GM06990 (cell line): ENCODE measurements around the gene TEX53.

Experiments used
- DNase-seq: peaks from one replicate; pipeline ENCODE4 v3.0.0-alpha.2; 2011; ENCODE audit not compliant: insufficient read length; ENCODE audit errors: extremely low read depth
- H3K27me3 ChIP-seq: replicated peaks from 2 replicates; pipeline ENCODE4 v1.6.0; 2011; ENCODE audit warnings: low read length; ENCODE audit not compliant: control insufficient read depth, insufficient read depth
- H3K36me3 ChIP-seq: 2 replicates; pipeline ENCODE4 v1.5.1; 2011; ENCODE audit warnings: low read length; ENCODE audit not compliant: control insufficient read depth, insufficient read depth
- H3K4me3 ChIP-seq: replicated peaks from 2 replicates; pipeline ENCODE4 v1.5.1; 2011; ENCODE audit warnings: low read depth, mild to moderate bottlenecking, control low read depth, low read length
- TF ChIP-seq, protein P1 (sequence below): IDR thresholded peaks from 2 replicates; pipeline ENCODE4 v1.5.1; 2011; ENCODE audit warnings: low read length, control low read depth, mild to moderate bottlenecking, inconsistent platforms; ENCODE audit not compliant: insufficient read depth, poor library complexity, severe bottlenecking

TEX53 gene

GRCh38 chr9:114671605-114672004 is 14.0 kb upstream of the TEX53 start:
- TF ChIP-seq, protein P1, sequence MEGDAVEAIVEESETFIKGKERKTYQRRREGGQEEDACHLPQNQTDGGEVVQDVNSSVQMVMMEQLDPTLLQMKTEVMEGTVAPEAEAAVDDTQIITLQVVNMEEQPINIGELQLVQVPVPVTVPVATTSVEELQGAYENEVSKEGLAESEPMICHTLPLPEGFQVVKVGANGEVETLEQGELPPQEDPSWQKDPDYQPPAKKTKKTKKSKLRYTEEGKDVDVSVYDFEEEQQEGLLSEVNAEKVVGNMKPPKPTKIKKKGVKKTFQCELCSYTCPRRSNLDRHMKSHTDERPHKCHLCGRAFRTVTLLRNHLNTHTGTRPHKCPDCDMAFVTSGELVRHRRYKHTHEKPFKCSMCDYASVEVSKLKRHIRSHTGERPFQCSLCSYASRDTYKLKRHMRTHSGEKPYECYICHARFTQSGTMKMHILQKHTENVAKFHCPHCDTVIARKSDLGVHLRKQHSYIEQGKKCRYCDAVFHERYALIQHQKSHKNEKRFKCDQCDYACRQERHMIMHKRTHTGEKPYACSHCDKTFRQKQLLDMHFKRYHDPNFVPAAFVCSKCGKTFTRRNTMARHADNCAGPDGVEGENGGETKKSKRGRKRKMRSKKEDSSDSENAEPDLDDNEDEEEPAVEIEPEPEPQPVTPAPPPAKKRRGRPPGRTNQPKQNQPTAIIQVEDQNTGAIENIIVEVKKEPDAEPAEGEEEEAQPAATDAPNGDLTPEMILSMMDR: no peak
- Histone ChIP-seq H3K4me3 (no peak overlapping the region), H3K36me3 (no peaks in the 10 kb centered on the region), H3K27me3 (no peaks in the 10 kb centered on the region; the same call in 1 of the 2 replicates)
- DNase-seq: no peak

GRCh38 chr9:114669961-114670360 is 12.4 kb upstream of the TEX53 start:
- H3K36me3 ChIP-seq: no peaks in the 10 kb centered on the region
- TF ChIP-seq, protein P1: no peak
- no peaks in the 10 kb centered on the region; the same call in 1 of the 2 replicates for H3K27me3 ChIP-seq
- H3K4me3 ChIP-seq: no peak overlapping the region
- DNase-seq: no peak

DNA sequence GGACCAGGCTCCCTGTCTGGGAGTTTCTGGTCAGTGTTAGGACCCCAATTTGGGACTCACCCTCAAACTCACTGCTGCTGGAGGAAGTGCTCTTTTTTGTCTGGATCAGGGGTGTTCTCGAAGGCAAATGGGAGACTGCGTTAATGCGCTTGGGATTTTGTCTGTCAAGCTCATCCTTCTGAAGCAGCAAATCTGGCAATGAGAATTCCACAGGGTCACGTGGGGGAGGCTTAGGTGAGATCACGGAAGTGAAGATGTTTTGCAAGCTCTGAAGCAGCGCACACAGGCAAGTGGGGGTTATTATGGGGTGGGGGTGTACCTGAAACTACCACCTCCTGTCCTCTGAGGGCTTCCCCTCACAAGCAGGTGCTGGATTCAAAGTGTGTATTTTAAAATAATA is 10.5 kb upstream of the TEX53 start:
- no peaks in the 10 kb centered on the region; the same call in 1 of the 2 replicates for H3K27me3 ChIP-seq
- no peak for DNase-seq
- no peaks in the 10 kb centered on the region for H3K36me3 ChIP-seq
- TF ChIP-seq, protein P1: no peak
- H3K4me3 ChIP-seq: no peak overlapping the region

DNA sequence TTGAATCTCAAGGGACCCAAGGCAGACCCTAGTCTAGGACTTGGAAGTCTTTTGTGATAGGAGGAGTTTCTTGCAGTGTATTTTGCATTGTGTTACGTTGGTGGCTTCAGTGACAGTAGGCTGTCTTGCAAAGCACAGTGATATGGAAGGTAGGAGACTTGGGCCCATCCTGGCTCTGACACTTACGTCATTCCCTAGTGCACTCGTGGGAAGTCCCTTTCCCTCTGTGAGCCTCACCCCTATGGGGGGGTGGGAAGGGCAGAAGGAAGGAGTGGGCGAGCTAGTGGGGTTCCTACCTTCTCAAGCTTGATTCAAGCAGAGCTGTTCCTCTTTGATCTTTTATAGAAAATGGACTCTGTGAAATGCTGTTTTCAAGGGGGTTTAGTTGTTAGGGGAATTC is 9.2 kb upstream of the TEX53 start:
- TF ChIP-seq, protein P1: no peak

GRCh38 chr9:114666401-114666800 is 8.8 kb upstream of the TEX53 start:
- no peaks in the 10 kb centered on the region for H3K36me3 ChIP-seq
- TF ChIP-seq, protein P1: no peak
- no peak overlapping the region for H3K4me3 ChIP-seq
- no peaks in the 10 kb centered on the region; the same call in 1 of the 2 replicates for H3K27me3 ChIP-seq
- no peak for DNase-seq

More for the DNA sequence above, 9.2 kb upstream of the TEX53 start:
- Histone ChIP-seq H3K36me3 (no peaks in the 10 kb centered on the region), H3K27me3 (no peaks in the 10 kb centered on the region; the same call in 1 of the 2 replicates), H3K4me3 (no peak overlapping the region)
- DNase-seq: no peak

GRCh38 chr9:114664181-114664580 is 6.6 kb upstream of the TEX53 start:
- Histone ChIP-seq H3K4me3 (no peak overlapping the region), H3K36me3 (no peaks in the 10 kb centered on the region), H3K27me3 (no peaks in the 10 kb centered on the region; the same call in none of the 2 replicates)
- no peak for DNase-seq
- TF ChIP-seq, protein P1: no peak
